LNCAP (cell line): ENCODE measurements around the gene DVL2.

Experiments
- TF ChIP-seq, protein P1 (sequence below): fragments of 450-650 bp; IDR thresholded peaks from 2 replicates; pipeline ENCODE4 v1.5.1; 2017; ENCODE audit warnings: mild to moderate bottlenecking

DVL2 gene

GRCh38 chr17:7228920-7229319 is 5.4 kb downstream of the DVL2 start:
- TF ChIP-seq, protein P1, sequence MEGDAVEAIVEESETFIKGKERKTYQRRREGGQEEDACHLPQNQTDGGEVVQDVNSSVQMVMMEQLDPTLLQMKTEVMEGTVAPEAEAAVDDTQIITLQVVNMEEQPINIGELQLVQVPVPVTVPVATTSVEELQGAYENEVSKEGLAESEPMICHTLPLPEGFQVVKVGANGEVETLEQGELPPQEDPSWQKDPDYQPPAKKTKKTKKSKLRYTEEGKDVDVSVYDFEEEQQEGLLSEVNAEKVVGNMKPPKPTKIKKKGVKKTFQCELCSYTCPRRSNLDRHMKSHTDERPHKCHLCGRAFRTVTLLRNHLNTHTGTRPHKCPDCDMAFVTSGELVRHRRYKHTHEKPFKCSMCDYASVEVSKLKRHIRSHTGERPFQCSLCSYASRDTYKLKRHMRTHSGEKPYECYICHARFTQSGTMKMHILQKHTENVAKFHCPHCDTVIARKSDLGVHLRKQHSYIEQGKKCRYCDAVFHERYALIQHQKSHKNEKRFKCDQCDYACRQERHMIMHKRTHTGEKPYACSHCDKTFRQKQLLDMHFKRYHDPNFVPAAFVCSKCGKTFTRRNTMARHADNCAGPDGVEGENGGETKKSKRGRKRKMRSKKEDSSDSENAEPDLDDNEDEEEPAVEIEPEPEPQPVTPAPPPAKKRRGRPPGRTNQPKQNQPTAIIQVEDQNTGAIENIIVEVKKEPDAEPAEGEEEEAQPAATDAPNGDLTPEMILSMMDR, result no peak

- TF ChIP-seq, protein P1, result no peak
Observed at GRCh38 chr17:7226721-7227710, 7.3 kb downstream of the DVL2 start.

DNA sequence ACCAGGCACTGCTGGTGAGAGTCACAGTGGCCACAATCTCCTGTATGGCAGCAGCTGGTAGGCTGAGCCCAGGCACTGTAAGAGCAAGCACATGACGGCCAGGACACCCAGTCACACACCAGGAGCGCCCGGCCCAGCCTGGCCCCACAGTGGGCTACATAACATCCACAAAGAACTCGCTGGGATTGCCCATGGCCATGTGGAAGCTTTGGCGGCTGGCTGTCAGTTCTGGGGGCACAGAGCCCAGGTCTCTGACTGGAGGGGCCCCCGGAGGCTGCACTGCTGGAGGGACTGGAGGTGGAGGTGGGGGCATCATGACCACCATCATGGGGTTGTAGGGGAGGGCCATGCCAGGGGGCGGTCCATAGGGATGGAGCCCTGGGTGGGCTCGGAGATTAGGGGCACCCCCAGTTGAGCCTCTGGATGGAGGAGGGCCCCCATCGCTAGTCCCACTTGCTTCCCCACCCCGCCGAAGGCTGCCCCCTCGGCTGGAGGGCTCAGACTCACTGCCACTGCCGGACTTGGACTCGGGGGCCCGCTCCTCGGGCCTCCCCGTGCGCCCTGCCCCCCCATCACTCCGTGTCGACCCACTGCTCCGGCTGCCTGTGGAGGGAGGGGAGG is 8.5 kb downstream of the DVL2 start:
- TF ChIP-seq, protein P1, result no peak

GRCh38 chr17:7224661-7225111 is 9.6 kb downstream of the DVL2 start:
- TF ChIP-seq, protein P1, result no peak

DNA sequence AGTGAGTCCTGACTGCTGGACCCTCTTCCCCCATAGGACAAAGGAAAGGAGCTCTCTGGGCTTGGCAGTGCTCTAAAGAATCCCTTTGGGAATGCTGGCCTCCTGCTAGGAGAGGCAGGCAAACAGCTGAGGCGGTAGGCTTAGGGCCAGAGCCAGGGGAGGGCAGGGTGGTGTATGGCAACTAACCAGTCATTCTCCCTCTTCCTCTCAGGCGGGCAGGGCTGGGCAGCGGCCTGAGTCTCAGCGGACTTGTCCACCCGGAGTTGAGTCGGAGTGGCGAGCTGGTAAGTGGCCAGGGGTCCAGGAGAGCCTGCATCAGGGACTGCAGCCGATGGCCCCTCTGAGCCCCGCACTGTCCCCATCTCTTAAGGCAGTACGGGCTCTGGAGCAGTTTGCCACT is 10.2 kb downstream of the DVL2 start:
- TF ChIP-seq, protein P1, result no peak

- TF ChIP-seq, protein P1, result no peak
Observed at GRCh38 chr17:7223375-7223774, 10.9 kb downstream of the DVL2 start.

GRCh38 chr17:7222972-7223292 is 11.4 kb downstream of the DVL2 start:
- TF ChIP-seq, protein P1, result no peak
